Cardiac muscle cell (in vitro differentiated cells and primary cell): ENCODE results near the gene PML. TPM values are rescaled to one million over a fixed set of nuclear protein-coding genes. Genes with fewer than 3 reads are reported as not detected.

ENCODE experiments used
- DNase-seq, 2 donors: peaks; one replicate each; pipeline versions ENCODE4 v3.0.0 to v3.0.0-alpha.2; 2010 to 2017; ENCODE audit warnings: low read depth in 1 of 2, low spot score in 1 of 2
- H3K27ac ChIP-seq: fragments of 200-600 bp; sonication (generic); 2 replicates; pipeline ENCODE4 v1.5.1; 2016
- H3K27me3 ChIP-seq: fragments of 200-600 bp; sonication (generic); 2 replicates; pipeline ENCODE4 v1.6.0; 2016; ENCODE audit warnings: control low read depth
- H3K36me3 ChIP-seq: fragments of 200-600 bp; sonication (generic); 2 replicates; pipeline ENCODE4 v1.5.1; 2016; ENCODE audit warnings: control low read depth
- H3K4me1 ChIP-seq: fragments of 200-600 bp; sonication (generic); 2 replicates; pipeline ENCODE4 v1.8.1; 2017; ENCODE audit warnings: low read depth, mild to moderate bottlenecking, mixed run types
- H3K4me3 ChIP-seq: fragments of 200-600 bp; sonication (generic); 2 replicates; pipeline ENCODE4 v1.5.1; 2016; ENCODE audit warnings: mild to moderate bottlenecking
- H3K9me3 ChIP-seq: fragments of 200-600 bp; sonication (generic); 2 replicates; pipeline ENCODE4 v1.5.1; 2017; ENCODE audit warnings: low read depth, mild to moderate bottlenecking, control low read depth
- polyA plus RNA-seq: library from polyadenylated mRNA; unstranded; fragments of >200 nt; fragmentation: Nextera tagmentation; extraction: Ambion mirVana; gene quantifications from 2 replicates; pipeline ENCODE4 v1.2.1, GENCODE V29; 2016
- total RNA-seq: library from RNA; depleted of rRNA; stranded (reverse); fragments of >200 nt; gene quantifications from 2 replicates; pipeline ENCODE4 v1.2.3, GENCODE V29; 2016
- TF ChIP-seq, protein P1 (sequence below): IDR thresholded peaks from 2 replicates; pipeline ENCODE4 v1.5.1; 2012; ENCODE audit warnings: low read depth, mild to moderate bottlenecking, low read length

The PML gene
- total and polyA plus RNA-seq, 2 experiments from 2014 or later: 21.9 to 40.4 TPM

DNA sequence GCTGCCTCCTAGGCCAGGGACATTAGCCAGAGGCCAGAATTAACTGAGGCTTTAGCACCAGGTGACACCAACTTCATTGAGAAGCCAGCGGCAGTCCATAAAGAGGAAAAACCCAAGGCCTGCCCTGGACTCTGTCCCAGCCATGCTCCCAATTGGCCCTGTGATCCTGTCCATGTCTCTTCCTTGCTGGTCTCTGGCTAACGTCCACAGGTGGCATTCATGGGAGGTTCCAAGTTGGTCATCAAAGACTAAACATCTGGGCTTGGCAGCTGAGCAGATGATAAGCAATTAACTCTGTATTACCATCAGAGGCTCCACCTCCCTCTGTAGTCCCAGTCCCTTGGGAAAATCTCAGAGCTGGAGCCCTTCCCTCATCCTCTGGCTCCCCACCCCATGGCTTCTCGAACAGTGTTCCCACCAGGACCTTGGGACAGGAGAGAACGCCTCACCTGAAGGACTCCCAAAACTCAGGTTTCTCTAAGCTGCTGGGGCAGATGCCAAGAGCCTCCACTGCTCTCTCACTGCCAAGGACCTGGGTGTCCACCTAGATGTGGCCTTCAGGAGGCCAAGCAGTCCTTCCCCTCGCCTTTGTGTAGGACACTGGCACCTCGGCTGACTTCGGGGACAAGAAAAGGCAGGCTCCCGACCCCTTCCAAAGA, 47.4 kb downstream of the PML start:
- DNase-seq: no peak
- Histone ChIP-seq H3K27me3 (no peaks in the 10 kb centered on the region), H3K4me1 (peaks cover 11% of the 10 kb centered on the region), H3K4me3 (no peak overlapping the region), H3K36me3 (no peaks in the 10 kb centered on the region), H3K27ac (no peak overlapping the region), H3K9me3 (no peaks in the 10 kb centered on the region)
- TF ChIP-seq, protein P1, sequence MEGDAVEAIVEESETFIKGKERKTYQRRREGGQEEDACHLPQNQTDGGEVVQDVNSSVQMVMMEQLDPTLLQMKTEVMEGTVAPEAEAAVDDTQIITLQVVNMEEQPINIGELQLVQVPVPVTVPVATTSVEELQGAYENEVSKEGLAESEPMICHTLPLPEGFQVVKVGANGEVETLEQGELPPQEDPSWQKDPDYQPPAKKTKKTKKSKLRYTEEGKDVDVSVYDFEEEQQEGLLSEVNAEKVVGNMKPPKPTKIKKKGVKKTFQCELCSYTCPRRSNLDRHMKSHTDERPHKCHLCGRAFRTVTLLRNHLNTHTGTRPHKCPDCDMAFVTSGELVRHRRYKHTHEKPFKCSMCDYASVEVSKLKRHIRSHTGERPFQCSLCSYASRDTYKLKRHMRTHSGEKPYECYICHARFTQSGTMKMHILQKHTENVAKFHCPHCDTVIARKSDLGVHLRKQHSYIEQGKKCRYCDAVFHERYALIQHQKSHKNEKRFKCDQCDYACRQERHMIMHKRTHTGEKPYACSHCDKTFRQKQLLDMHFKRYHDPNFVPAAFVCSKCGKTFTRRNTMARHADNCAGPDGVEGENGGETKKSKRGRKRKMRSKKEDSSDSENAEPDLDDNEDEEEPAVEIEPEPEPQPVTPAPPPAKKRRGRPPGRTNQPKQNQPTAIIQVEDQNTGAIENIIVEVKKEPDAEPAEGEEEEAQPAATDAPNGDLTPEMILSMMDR: no peak

DNA sequence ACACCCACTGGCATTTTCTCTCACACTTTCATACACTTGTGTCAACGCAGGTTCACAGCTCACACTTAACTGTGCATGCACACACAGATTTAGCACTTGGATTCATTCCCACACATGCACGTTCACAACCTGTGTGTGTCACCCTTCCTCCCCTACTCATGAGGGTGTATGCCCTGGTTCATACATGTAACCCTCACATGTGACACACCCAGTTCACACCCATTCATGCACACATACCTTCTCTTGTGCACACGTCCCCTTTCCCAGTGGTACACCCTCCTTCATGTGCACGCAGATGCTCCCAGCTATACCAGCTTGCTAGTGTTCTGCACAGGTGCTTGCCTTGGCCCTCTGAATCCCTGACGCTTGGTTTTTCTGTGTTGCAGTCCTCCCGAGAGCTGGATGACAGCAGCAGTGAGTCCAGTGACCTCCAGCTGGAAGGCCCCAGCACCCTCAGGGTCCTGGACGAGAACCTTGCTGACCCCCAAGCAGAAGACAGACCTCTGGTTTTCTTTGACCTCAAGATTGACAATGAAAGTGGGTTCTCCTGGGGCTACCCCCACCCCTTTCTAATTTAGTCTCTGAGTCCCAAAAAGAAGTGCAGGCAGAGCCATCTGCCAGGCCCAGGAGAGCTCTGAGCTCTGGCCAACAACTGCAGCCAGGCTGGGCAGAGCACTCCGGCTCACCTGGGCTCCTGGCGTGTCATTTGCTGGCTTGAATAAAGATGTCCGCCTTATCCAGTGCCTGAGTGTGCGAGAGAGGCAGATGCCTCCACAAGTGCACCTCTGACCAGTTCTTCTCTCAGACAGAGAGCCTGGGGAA, 48.3 kb downstream of the PML start:
- TF ChIP-seq, protein P1: no peak
- Histone ChIP-seq H3K9me3 (no peaks in the 10 kb centered on the region), H3K27ac (no peak overlapping the region), H3K27me3 (no peaks in the 10 kb centered on the region), H3K4me3 (no peak overlapping the region), H3K4me1 (peaks cover 11% of the 10 kb centered on the region), H3K36me3 (no peaks in the 10 kb centered on the region)
- no peak for DNase-seq

DNA sequence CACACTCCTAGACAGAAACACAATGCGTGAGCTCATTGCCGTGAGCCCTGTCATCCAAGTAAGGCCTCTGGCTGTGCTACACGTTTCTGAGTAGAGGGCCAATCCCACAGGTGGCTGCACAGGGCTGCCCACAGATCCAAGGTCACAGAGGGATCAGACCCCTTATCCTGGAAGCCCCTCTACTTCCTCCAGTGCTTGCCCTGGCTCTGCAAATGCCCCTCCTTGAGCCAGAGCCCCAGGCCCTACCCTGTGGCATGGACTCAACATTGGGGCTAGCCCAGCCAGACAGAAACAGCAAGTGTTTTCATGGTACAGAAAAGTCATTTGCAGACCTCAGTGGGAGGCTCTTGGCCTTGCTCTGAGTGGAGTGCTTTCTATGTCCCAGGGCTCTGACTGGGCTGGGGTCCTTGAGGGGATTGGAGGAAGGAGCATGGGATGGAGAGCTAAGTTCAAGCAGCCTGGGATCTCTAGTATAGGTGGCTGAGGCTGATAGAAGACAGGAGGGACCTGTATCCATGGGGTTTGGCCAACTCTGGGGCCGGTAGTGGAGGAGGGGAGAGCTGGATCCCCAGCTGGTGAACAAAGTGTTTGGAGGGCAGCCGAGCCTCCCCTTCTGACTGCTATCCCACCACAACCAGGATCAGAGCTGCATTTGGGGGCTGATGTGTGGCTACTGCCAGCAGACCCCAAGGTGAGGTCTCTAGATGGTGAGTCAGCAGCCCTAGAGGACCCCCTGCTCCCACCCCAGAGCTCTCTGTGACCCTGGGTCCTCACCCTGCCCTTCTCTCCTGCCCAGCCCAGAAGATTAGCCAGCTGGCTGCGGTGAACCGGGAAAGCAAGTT, 49.1 kb downstream of the PML start:
- H3K4me1 ChIP-seq: peaks cover 10% of the 10 kb centered on the region
- no peaks in the 10 kb centered on the region for H3K36me3 ChIP-seq
- TF ChIP-seq, protein P1: no peak
- no peak for DNase-seq
- H3K27me3 ChIP-seq: no peaks in the 10 kb centered on the region
- H3K4me3 ChIP-seq: no peak overlapping the region
- no peaks in the 10 kb centered on the region for H3K9me3 ChIP-seq
- no peak overlapping the region for H3K27ac ChIP-seq

DNA sequence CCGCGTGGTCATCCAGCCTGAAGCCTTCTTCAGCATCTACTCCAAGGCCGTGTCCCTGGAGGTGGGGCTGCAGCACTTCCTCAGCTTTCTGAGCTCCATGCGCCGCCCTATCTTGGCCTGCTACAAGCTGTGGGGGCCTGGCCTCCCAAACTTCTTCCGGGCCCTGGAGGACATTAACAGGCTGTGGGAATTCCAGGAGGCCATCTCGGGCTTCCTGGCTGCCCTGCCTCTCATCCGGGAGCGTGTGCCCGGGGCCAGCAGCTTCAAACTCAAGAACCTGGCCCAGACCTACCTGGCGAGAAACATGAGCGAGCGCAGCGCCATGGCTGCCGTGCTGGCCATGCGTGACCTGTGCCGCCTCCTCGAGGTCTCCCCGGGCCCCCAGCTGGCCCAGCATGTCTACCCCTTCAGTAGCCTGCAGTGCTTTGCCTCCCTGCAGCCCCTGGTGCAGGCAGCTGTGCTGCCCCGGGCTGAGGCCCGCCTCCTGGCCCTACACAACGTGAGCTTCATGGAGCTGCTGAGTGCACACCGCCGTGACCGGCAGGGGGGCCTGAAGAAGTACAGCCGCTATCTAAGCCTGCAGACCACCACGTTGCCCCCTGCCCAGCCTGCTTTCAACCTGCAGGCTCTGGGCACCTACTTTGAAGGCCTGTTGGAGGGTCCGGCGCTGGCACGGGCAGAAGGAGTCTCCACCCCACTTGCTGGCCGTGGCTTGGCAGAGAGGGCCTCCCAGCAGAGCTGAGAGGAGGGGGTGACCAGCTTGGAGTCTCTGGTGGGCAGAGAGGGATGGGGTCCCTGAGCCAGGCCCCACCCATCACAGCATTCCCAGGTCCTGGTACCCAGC, 50.0 kb downstream of the PML start:
- no peak overlapping the region for H3K4me3 ChIP-seq
- no peaks in the 10 kb centered on the region for H3K27me3 ChIP-seq
- no peak overlapping the region for H3K27ac ChIP-seq
- H3K9me3 ChIP-seq: no peaks in the 10 kb centered on the region
- TF ChIP-seq, protein P1: no peak
- peaks cover 2% of the 10 kb centered on the region for H3K4me1 ChIP-seq
- DNase-seq: peak in 1 of 2 donors; percentile 27
- H3K36me3 ChIP-seq: no peaks in the 10 kb centered on the region

DNA sequence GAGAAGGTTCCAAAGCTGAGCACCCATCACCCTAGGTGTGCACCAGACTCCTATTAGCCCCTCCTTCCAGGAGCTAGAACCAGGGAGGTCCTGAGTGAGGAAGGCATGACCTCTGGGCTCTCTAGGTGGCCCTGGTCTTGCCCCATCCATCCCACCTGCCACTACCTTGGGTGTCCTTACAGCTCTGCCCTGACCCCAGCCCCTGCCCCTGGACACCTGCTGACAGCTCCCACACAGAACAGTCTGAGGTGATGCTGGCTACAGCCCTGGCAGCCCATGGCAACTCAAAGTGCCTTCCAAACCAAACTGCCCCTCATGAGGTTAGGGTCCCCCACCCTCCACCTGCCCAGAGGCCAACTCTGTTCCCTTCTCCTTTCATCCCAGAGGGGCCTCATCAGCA, 50.7 kb downstream of the PML start:
- no peaks in the 10 kb centered on the region for H3K9me3 ChIP-seq
- no peaks in the 10 kb centered on the region for H3K4me1 ChIP-seq
- no peaks in the 10 kb centered on the region for H3K27me3 ChIP-seq
- no peak for DNase-seq
- no peaks in the 10 kb centered on the region for H3K36me3 ChIP-seq
- TF ChIP-seq, protein P1: no peak
- H3K4me3 ChIP-seq: no peak overlapping the region
- no peak overlapping the region for H3K27ac ChIP-seq
